SU-DHL-6 (cell line): ENCODE measurements around the gene MAP3K4.

Source experiments
- CTCF ChIP-seq: fragments of 200-600 bp; sonication (generic); IDR thresholded peaks from one replicate; pipeline ENCODE4 v1.5.1; 2017; ENCODE audit warnings: antibody characterized with exemption, mild to moderate bottlenecking, low read length, moderate library complexity; ENCODE audit not compliant: insufficient read depth, poor library complexity, severe bottlenecking
- EZH2phosphoT487 ChIP-seq: fragments of 200-600 bp; sonication (generic), shearing (Covaris generic); conservative IDR thresholded peaks from 2 replicates; pipeline ENCODE4 v1.6.1; 2018; ENCODE audit warnings: mild to moderate bottlenecking, antibody characterized with exemption, low read length, moderate library complexity, mixed read lengths

- TF ChIP-seq CTCF (no peak), EZH2phosphoT487 (no peak)
Observed at GRCh38 chr6:161067749-161068148, 76.2 kb downstream of the MAP3K4 start.
